IPS-15b (cell line): ENCODE data around the gene ROPN1.
A peak's percentile ranks its signal among the peaks of the same experiment; 100 is the strongest.
"Not testable (repeated sequence)": the region's sequence is repeated elsewhere in the genome, so short reads cannot be mapped to it uniquely, and the experiment has no call there.

Experiments
- H3K27me3 ChIP-seq: one replicate; pipeline ENCODE4 v1.6.1; 2013; ENCODE audit warnings: low read length; ENCODE audit not compliant: control insufficient read depth, insufficient read depth
- H3K36me3 ChIP-seq: one replicate; pipeline ENCODE4 v1.6.1; 2013; ENCODE audit warnings: low read length; ENCODE audit not compliant: control insufficient read depth, insufficient read depth
- H3K4me1 ChIP-seq: one replicate; pipeline ENCODE4 v1.6.1; 2013; ENCODE audit warnings: mild to moderate bottlenecking, low read length; ENCODE audit not compliant: control insufficient read depth, insufficient read depth
- H3K4me3 ChIP-seq: one replicate; pipeline ENCODE4 v1.5.1; 2013; ENCODE audit warnings: low read depth, low read length
- H3K9ac ChIP-seq: one replicate; pipeline ENCODE4 v1.6.1; 2013; ENCODE audit warnings: low read depth, mild to moderate bottlenecking, low read length
- H3K9me3 ChIP-seq: one replicate; pipeline ENCODE4 v1.6.1; 2013; ENCODE audit warnings: mild to moderate bottlenecking, low read length; ENCODE audit not compliant: control insufficient read depth, insufficient read depth

Gene ROPN1

DNA sequence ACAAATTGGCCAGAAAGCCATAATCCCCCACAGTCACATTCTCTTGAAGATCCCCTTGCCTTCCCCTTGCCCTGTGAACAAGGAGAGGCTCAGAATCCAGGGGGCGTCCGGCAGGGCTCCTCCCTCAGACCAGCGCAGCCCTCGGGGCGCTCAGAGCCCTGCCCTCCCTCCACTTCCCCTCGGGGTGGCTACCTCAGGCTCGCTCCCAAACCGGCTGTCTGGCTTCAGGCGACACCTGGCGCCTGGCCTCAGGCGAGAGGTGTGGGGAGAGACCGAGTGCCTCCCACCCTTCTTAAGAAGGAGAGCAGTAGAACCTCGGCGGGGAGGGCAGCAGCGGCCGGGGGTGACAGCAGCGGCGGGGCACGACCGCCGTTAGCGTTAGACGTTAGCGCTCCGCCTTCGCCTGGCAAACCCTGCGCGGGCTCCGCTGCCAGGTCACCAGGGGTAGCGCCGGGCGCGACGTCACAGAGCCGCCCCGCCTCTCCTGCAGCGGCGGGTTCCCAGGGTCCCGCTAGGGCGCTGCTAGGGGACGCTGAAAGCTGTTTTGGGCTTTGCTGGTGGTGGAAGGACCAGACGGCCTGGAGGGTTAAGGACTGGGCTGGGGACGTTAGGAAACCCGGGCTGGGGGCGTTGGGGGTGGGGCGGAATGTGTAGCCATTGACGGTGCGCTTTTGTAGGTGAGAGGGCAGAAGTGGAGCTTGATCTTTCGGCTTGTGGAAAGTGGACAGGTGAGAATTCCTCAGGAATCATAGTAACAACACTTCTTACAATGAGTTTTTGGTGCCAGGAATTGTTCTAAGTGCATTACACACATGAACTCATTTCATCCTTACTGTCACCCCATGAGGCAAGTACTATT, at the start of gene ROPN1:
TSS of gene ROPN1 (minus strand) at position 395 of the 859 bp plus-strand sequence. CDS start 11,643 bp downstream, outside the sequence.
- H3K9me3 ChIP-seq, H3K4me3 ChIP-seq, H3K9ac ChIP-seq, H3K4me1 ChIP-seq, H3K36me3 ChIP-seq: not testable (repeated sequence)
- peaks cover 69% of the 10 kb centered on the region for H3K27me3 ChIP-seq

DNA sequence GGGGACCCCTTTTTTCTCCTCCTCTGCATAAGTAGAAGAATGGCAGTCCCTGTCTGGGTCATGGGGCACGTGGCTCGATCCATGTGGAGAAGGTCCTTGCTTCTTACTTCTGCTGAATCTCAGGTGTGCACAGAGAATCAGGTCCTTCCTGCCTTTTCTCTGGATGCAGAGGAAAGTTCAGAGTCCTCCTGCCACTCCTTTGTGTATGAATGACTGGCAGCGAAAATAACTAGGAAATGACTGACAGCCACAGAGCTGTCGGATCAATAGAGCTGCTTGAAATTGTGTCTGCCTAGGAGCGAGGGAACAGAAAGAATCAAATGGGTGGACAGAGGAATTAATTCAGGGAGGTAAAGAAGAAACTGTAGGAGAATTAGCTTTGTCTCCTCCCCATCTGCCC, 49.6 kb upstream of the ROPN1 start:
- no peaks in the 10 kb centered on the region for H3K36me3 ChIP-seq
- H3K4me3 ChIP-seq, result no peak overlapping the region
- H3K27me3 ChIP-seq, result peaks cover 37% of the 10 kb centered on the region
- H3K4me1 ChIP-seq, result no peaks in the 10 kb centered on the region
- H3K9me3 ChIP-seq, result no peaks in the 10 kb centered on the region
- no peak overlapping the region for H3K9ac ChIP-seq

DNA sequence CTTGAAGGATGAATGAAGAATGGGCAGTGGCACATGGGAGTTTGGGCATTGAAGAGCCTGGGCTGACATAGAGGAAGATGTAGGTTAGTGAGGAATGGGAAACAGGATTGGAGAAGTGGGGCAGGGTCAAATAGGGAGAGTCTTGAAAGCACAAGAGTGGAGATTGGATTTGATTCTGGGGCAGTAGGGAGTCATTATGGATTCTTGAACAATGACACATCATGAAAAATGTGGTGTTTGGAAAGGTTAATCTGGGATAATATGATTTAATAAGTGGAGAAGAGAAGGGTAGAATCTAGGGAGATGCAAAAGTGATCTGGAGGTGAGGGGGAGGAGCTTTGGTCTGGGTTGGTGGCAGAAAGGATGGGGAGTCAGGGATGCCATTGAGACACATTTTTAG, 45.4 kb upstream of the ROPN1 start:
- H3K9me3 ChIP-seq, result no peaks in the 10 kb centered on the region
- peaks cover 3% of the 10 kb centered on the region for H3K4me1 ChIP-seq
- peaks cover 56% of the 10 kb centered on the region for H3K27me3 ChIP-seq
- H3K9ac ChIP-seq, result no peak overlapping the region
- H3K36me3 ChIP-seq, result no peaks in the 10 kb centered on the region
- no peak overlapping the region for H3K4me3 ChIP-seq

DNA sequence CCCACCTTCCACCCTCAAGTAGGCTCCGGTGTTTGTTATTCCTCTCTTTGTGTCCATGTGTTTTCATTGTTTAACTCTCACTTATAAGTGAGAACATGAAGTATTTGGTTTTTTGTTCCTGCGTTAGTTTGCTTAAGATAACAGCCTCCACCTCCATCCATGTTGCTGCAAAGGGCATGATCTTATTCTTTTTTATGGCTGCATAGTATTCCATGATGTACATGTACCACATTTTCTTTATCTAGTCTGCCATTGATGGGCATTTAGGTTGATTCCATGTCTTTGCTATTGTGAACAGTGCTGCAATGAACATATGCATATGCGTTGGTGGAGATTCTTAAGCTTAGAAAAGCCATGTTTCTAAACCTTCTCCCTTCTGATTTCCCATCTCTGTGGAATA, 44.3 kb upstream of the ROPN1 start:
- H3K27me3 ChIP-seq, result peaks cover 67% of the 10 kb centered on the region
- not testable (repeated sequence) for H3K4me3 ChIP-seq, H3K9ac ChIP-seq, H3K36me3 ChIP-seq, H3K9me3 ChIP-seq, H3K4me1 ChIP-seq

DNA sequence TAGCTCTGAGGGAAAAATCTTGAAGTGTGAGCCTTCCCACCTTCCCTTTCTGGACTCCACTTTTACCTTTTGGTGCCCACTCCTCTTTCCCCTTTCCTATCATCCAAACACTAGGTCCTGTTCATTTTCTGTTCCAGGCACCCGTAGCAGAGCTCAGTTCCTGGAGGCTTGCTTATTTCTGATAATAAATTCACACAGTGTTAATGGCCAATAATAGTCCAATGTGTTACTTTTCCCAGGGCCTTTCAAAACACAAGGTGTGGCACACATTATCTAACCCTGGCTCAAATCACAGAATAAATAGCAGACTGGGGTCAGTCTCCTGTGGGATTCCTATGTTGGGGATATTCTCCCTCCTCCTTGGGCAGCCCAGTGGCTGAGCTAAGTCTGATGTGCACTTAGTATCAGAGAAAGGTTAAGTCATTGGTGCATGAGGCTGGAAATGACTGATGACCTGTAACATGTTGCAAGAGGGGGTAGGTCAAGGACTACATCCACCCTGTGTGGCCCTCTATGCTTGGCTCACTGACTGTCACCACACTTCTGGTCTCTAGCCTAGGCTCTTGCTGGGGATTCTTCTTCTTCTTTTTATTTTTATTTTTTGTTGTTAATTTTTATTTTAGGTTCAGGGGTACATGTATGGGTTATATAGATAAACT, 43.7 kb upstream of the ROPN1 start:
- no peaks in the 10 kb centered on the region for H3K36me3 ChIP-seq
- H3K4me3 ChIP-seq, result no peak overlapping the region
- peaks cover 70% of the 10 kb centered on the region for H3K27me3 ChIP-seq
- H3K9me3 ChIP-seq, result no peaks in the 10 kb centered on the region
- H3K4me1 ChIP-seq, result peaks cover 3% of the 10 kb centered on the region
- H3K9ac ChIP-seq, result no peak overlapping the region

DNA sequence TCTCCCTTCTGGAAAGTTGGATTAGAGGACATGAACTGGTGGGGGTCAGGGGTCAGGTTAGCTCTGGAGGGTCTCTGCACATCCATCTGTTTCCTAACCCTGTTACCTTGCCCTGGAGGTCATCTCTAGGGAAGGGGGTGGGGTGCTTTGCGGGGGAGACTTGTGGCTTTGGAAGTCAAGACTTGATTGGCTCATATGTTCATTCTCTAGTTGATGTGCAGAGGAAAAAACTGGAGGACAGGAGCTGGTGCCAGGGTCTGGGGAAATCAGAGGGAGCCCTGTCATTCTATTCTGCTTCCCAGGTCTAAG, 42.9 kb upstream of the ROPN1 start:
- H3K9ac ChIP-seq, result no peak overlapping the region
- peak overlapping the region; percentile 82 for H3K4me3 ChIP-seq
- no peaks in the 10 kb centered on the region for H3K9me3 ChIP-seq
- peaks cover 73% of the 10 kb centered on the region for H3K27me3 ChIP-seq
- H3K4me1 ChIP-seq, result peaks cover 3% of the 10 kb centered on the region
- no peaks in the 10 kb centered on the region for H3K36me3 ChIP-seq

DNA sequence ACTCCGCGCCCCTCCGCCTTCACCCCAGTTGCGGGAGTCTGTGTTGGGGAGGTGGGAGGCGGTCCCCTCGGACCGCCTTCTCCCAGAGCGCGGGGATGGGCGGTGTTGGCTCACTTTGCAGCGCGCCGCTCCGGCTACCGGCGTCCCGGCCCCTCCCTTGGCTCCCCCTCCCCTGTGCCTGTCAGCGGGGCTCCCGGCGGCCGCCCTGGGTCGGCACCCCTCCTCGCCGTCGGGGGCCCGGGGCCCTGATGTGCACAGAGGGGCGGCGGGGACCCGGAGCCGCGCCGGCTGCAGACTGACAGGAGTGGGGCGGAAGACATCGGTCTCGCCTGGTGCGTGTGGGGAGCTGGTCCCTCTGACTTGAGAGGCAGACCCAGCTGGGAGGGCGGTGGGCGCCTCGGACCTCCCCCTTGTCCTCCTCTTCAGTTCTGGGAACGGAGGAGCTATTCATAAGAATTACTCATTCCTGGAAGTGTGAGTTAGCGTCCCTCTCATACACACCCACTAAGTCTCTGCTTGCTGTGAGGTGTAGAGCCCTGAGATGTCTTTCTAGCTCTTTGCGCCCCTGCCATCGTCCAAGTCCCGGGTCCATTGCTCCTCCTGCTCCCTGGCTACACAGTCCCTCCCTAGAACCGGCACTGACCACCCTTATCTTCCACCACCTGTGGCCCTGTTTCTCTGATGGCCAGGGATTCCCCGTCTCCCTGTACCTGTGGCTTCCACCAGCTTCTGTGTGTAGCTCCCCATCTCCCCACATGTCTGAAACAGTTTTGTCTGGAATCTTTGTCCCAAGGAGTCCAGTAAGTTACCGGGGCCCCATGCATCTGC, 42.3 kb upstream of the ROPN1 start:
- Histone ChIP-seq H3K36me3 (no peaks in the 10 kb centered on the region), H3K9me3 (no peaks in the 10 kb centered on the region), H3K9ac (no peak overlapping the region), H3K4me1 (peaks cover 3% of the 10 kb centered on the region), H3K27me3 (peaks cover 73% of the 10 kb centered on the region), H3K4me3 (peak overlapping the region; percentile 82)

DNA sequence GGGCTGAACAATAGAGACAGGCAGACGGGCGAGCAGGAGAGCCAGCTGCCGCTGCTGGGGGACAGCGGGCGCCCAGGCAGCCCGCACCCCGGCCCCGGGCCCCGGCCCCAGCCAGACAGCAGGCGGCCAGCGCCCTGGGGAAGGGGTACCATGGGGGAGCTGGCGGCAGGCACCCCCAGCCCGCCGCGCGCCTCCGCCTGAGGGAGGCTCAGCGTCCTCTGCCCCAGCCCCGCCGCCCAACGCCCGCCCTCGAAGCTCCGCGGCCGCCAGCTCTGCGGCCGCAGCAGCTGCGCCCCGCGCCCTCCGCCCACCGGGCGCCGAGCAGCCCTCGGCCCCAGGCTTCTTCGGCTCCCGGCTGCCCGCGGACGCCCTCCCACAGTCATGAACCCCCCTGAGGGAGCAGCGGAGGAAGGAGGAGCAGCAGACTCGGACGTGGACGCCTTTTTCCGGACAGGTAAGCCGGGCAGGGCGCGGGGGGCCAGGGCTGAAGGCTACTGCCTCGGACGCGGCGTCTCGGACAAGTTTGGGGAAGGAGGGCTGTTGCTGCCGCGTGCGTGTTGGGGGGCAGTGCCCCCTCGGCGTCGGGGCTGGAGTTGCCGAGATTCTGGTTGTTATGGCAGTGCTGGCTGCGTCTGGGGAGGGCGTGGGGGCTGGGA, 41.6 kb upstream of the ROPN1 start, which contains the start of gene KALRN:
TSS of gene KALRN (plus strand) at position 10 of the 656 bp plus-strand sequence.
- peaks cover 74% of the 10 kb centered on the region for H3K27me3 ChIP-seq
- no peaks in the 10 kb centered on the region for H3K9me3 ChIP-seq
- H3K4me3 ChIP-seq, result peak within 1 kb of the TSS; percentile 82
- H3K36me3 ChIP-seq, result no peaks in the 10 kb centered on the region
- peaks cover 3% of the 10 kb centered on the region for H3K4me1 ChIP-seq
- no peak within 1 kb of the TSS for H3K9ac ChIP-seq

DNA sequence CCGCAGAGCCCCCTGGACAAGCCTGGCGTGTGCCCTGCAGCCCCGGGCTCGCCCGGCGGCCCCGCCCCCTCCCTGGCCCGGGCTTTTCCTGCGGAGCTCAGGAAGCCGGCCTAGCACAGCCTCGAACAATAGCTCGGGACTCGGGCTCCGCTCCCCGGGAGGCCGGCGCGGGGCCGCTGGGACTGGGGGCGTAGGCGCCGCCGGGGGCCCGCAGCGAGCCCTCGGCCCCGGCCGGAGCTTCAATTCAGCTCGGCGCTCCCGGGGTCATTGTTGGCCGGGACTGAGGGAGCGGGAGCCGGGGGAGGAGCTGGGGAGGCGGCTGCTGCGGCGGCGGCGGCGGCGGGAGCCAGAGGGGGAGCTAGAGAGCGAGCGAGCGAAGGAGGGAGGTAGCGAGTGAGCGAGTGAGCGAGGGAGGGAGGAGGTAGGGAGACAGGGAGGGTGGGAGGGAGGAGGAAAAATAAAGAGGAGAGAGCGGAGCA, 41.0 kb upstream of the ROPN1 start:
- peak overlapping the region; percentile 82 for H3K4me3 ChIP-seq
- H3K9me3 ChIP-seq, result no peaks in the 10 kb centered on the region
- no peak overlapping the region for H3K9ac ChIP-seq
- H3K36me3 ChIP-seq, result no peaks in the 10 kb centered on the region
- peaks cover 75% of the 10 kb centered on the region for H3K27me3 ChIP-seq
- peaks cover 3% of the 10 kb centered on the region for H3K4me1 ChIP-seq

DNA sequence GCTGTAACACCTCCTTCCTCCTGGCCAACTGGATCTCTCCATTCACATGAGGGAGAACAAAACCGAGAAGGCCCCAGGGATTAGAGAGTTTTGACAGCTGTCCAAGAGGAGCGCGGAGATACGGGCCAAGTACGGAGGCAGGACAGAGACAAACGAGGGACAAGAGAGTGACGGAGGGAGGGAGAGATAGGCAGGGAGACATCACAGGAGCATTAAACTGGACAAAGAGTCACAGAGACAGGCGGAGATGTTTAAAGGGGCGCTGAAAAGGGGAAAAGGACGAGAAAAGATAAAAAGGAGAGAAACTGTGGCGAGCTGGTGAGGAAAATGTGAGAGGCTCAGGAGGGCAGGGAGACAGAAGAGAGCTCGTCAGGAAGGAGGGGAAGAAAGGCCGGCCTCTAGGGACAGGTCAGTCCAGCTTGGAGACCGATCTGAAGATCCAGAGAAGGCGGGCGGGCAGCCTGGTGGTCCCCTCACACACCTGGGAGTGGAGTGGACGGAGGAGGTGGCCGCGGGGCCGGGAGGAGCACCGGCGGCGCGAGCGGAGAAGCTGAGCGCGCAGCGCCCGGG, 40.5 kb upstream of the ROPN1 start:
- Histone ChIP-seq H3K9ac (no peak overlapping the region), H3K4me3 (peak overlapping the region; percentile 73)

DNA sequence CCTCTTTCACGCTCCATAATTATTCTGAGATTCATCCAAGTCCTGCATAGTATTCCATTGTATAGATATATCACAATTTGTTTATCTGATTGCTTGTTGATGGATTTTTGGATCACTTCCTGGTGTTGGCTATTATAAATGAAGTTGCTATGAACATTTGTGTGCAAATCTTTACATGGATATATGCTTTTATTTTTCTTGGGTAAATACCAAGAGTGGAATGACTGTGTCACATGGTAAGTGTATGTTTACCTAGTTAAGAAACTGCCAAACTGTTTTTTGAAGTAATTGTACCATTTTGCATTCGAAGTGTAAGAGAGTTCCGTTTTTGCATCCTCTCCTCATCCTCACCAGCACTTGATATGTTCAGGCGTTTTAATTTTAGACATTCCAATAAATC, 34.6 kb upstream of the ROPN1 start:
- H3K36me3 ChIP-seq, result no peaks in the 10 kb centered on the region
- H3K9ac ChIP-seq, result no peak overlapping the region
- H3K9me3 ChIP-seq, result no peaks in the 10 kb centered on the region
- peaks cover 60% of the 10 kb centered on the region for H3K27me3 ChIP-seq
- no peak overlapping the region for H3K4me3 ChIP-seq
- H3K4me1 ChIP-seq, result no peaks in the 10 kb centered on the region

More for the DNA sequence above, 40.5 kb upstream of the ROPN1 start:
- Histone ChIP-seq H3K27me3 (peaks cover 75% of the 10 kb centered on the region), H3K4me1 (peaks cover 3% of the 10 kb centered on the region), H3K36me3 (no peaks in the 10 kb centered on the region), H3K9me3 (no peaks in the 10 kb centered on the region)
